Choroid plexus epithelial cell (primary cell): ENCODE data around the gene FANCC.

Experiments
- DNase-seq: peaks from one replicate; pipeline ENCODE4 v3.0.0-alpha.2; 2010; ENCODE audit warnings: low read depth
- H3K4me3 ChIP-seq: 2 replicates; pipeline ENCODE4 v1.5.1; 2011; ENCODE audit warnings: low read depth, mild to moderate bottlenecking, control low read depth, low read length, moderate library complexity
- CTCF ChIP-seq: conservative IDR thresholded peaks from 2 replicates; pipeline ENCODE4 v1.5.1; 2011; ENCODE audit warnings: low read depth, mild to moderate bottlenecking, control low read depth, inconsistent platforms, low read length, moderate library complexity

The FANCC gene

GRCh38 chr9:95343725-95344287 lies 26.3 kb upstream of the FANCC start:
- TF ChIP-seq CTCF = no peak
- no peak for DNase-seq
- no peak overlapping the region for H3K4me3 ChIP-seq

DNA sequence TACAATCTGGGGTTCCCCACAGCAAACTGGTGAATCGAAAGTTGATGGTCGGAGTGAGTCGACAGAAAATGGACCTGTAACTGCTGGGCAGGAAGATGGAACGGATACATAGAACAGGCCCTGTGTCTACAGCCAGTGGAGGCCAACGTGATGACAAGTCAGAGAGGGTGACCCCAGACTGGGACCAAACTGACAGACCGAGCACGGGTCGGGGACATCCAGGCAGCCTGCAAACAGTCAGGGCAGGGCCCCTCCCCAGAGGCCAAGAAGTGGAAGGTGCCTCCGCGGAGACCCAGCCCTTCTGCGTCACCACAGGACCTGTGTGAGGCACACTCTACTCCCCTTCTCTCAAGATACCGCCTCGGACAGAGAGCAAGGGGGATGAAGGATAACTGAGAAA lies 25.1 kb upstream of the FANCC start:
- H3K4me3 ChIP-seq = no peak overlapping the region
- TF ChIP-seq CTCF = no peak
- DNase-seq = no peak

DNA sequence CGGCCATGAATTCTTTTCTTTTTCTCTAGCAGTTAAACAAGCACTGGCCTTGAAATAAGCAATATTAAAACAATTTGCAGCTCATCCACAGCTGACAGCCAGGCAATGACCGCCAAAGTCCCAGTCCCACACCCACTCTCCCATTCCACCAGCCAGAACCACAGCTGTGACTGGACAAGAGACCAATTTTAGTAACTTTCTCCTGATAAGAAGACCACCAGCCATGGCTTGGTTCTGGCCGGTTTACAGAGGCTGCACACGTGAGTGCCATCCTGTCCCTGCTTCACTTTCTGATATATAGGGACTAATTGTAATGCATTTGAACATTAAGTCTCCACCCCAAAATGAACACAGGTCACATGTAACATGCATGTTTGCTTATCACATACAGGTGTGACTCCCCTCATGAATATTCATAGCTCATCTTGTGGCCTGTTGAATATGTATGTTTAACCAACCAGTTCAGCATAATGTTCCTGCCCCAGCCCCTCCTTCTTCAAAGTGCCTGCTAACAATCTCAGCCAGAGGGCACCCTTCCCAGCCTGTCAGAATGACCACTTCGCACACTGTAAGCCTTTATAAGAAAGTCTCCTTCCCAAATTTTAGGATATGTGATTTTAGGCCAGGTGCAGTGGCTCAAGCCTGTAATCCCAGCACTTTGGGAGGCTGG lies 23.9 kb upstream of the FANCC start:
- TF ChIP-seq CTCF = peak; percentile 65
- DNase-seq = peak; percentile 58
- no peak overlapping the region for H3K4me3 ChIP-seq

DNA sequence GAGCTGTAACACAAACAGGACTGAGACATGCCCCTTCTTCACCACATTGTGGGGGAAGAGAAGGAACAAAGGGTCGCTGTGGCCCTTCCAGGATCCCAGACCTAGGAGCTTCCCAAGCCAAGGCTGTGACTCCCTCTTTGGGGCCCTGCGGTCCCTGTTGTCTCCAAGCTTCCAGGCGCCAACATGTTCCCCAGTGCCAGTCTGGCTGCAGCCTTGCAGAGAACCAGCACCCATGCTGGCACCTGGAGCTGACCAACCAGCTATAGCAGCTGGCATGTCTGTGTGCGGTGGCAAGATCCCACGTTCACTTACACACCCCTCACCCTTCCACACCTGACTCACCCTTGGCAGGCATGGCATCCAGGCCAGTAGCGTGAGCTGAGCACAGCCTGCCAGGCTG lies 20.7 kb upstream of the FANCC start:
- DNase-seq = no peak
- no peak for TF ChIP-seq CTCF

DNA sequence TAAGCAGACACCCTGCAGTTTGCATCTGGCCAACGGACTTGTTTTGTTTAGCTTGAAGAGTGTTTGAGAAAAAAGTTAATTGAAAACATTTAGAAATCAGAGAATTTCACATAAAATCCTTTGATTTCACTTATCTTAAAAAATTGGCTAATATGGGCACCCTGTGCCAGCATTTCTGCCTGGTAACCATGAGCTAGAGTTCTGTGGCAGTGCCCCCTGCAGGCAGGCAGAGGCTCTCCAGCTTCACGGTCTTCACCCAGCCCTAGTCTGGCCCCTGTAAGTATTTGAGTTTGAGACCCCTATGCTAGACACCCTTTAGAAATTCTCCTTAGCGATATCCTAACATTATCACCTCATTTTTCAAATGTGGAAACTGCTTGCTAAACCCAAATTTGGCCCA lies 18.8 kb upstream of the FANCC start:
- no peak for DNase-seq
- H3K4me3 ChIP-seq = no peak overlapping the region
- peak; percentile 65 for TF ChIP-seq CTCF

More for the DNA sequence above, 20.7 kb upstream of the FANCC start:
- no peak overlapping the region for H3K4me3 ChIP-seq

GRCh38 chr9:95333426-95333825 lies 15.9 kb upstream of the FANCC start:
- H3K4me3 ChIP-seq = no peak overlapping the region
- DNase-seq = no peak
- TF ChIP-seq CTCF = no peak

- no peak overlapping the region for H3K4me3 ChIP-seq
- no peak for DNase-seq
- TF ChIP-seq CTCF = no peak
These were observed 15.4 kb upstream of the FANCC start for GRCh38 chr9:95332860-95333259.
